OCI-LY3 (cell line): ENCODE data around the gene PLCB1.

Source experiments
- H2AFZ ChIP-seq: fragments of 200-600, 300-600 bp; shearing (Covaris generic); 2 replicates; pipeline ENCODE4 v1.6.0; 2014; ENCODE audit warnings: antibody characterized with exemption, low read depth, low read length
- H3K27ac ChIP-seq: fragments of 200-600, 300-600 bp; sonication (generic); 2 replicates; pipeline ENCODE4 v1.5.1; 2014; ENCODE audit warnings: mild to moderate bottlenecking, low read length, moderate library complexity, mixed read lengths
- H3K27me3 ChIP-seq: fragments of 200-600, 300-600 bp; sonication (generic); 2 replicates; pipeline ENCODE4 v1.6.1; 2014; ENCODE audit warnings: low read depth, low read length, mixed read lengths
- H3K36me3 ChIP-seq: fragments of 200-600, 300-600 bp; sonication (generic); replicated peaks from 2 replicates; pipeline ENCODE3; 2014; ENCODE audit warnings: low read depth, low read length, mixed read lengths
- H3K4me1 ChIP-seq: fragments of 300-600, 200-600 bp; sonication (generic); 2 replicates; pipeline ENCODE4 v1.6.1; 2014; ENCODE audit warnings: low read length, mixed read lengths
- H3K4me2 ChIP-seq: fragments of 200-600, 300-600 bp; sonication (generic); 2 replicates; pipeline ENCODE4 v1.6.1; 2014; ENCODE audit warnings: low read length, mixed read lengths
- H3K4me3 ChIP-seq: fragments of 300-600, 200-600 bp; sonication (generic); 2 replicates; pipeline ENCODE4 v1.5.1; 2014; ENCODE audit warnings: antibody characterized with exemption, mild to moderate bottlenecking, low read length, moderate library complexity
- H3K79me2 ChIP-seq: fragments of 300-600, 200-600 bp; shearing (Covaris generic); 2 replicates; pipeline ENCODE4 v1.6.1; 2014; ENCODE audit warnings: mild to moderate bottlenecking, low read length, mixed read lengths
- H3K9ac ChIP-seq: fragments of 300-600, 200-600 bp; shearing (Covaris generic); 2 replicates; pipeline ENCODE4 v1.6.0; 2014; ENCODE audit warnings: mild to moderate bottlenecking, low read length, moderate library complexity
- H3K9me3 ChIP-seq: fragments of 200-600, 300-600 bp; shearing (Covaris generic); 2 replicates; pipeline ENCODE4 v1.6.1; 2014; ENCODE audit warnings: low read length, mixed read lengths; ENCODE audit not compliant: insufficient read depth
- H4K20me1 ChIP-seq: fragments of 200-600, 300-600 bp; sonication (generic); 2 replicates; pipeline ENCODE4 v1.6.1; 2016; ENCODE audit warnings: low read length, mixed read lengths; ENCODE audit not compliant: insufficient read depth
- EZH2phosphoT487 ChIP-seq: fragments of 200-600 bp; shearing (Covaris generic); IDR thresholded peaks from 2 replicates; pipeline ENCODE4 v1.6.1; 2018; ENCODE audit warnings: antibody characterized with exemption, mixed run types, low read depth
- TF ChIP-seq, protein P1 (sequence below): fragments of 200-600, 300-600 bp; sonication (generic); IDR thresholded peaks from 2 replicates; pipeline ENCODE4 v1.5.1; 2014; ENCODE audit warnings: antibody characterized with exemption, low read length, low read depth

Gene PLCB1

GRCh38 chr20:8783734-8784133 is 651.7 kb downstream of the PLCB1 start:
- H3K27ac ChIP-seq, result no peak overlapping the region
- no peak overlapping the region for H3K9ac ChIP-seq
- no peak overlapping the region for H3K4me2 ChIP-seq
- no peaks in the 10 kb centered on the region for H4K20me1 ChIP-seq
- no peaks in the 10 kb centered on the region for H3K36me3 ChIP-seq
- TF ChIP-seq, protein P1, sequence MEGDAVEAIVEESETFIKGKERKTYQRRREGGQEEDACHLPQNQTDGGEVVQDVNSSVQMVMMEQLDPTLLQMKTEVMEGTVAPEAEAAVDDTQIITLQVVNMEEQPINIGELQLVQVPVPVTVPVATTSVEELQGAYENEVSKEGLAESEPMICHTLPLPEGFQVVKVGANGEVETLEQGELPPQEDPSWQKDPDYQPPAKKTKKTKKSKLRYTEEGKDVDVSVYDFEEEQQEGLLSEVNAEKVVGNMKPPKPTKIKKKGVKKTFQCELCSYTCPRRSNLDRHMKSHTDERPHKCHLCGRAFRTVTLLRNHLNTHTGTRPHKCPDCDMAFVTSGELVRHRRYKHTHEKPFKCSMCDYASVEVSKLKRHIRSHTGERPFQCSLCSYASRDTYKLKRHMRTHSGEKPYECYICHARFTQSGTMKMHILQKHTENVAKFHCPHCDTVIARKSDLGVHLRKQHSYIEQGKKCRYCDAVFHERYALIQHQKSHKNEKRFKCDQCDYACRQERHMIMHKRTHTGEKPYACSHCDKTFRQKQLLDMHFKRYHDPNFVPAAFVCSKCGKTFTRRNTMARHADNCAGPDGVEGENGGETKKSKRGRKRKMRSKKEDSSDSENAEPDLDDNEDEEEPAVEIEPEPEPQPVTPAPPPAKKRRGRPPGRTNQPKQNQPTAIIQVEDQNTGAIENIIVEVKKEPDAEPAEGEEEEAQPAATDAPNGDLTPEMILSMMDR, result no peak
- TF ChIP-seq EZH2phosphoT487, result no peak
- no peaks in the 10 kb centered on the region for H3K79me2 ChIP-seq
- peaks cover 33% of the 10 kb centered on the region for H3K27me3 ChIP-seq
- H2AFZ ChIP-seq, result no peak overlapping the region
- H3K9me3 ChIP-seq, result no peaks in the 10 kb centered on the region
- no peaks in the 10 kb centered on the region for H3K4me1 ChIP-seq
- H3K4me3 ChIP-seq, result no peak overlapping the region

- Histone ChIP-seq H4K20me1 (no peaks in the 10 kb centered on the region), H3K4me2 (no peak overlapping the region), H3K9me3 (no peaks in the 10 kb centered on the region), H3K36me3 (no peaks in the 10 kb centered on the region), H3K4me1 (no peaks in the 10 kb centered on the region), H3K27ac (no peak overlapping the region), H2AFZ (no peak overlapping the region), H3K79me2 (no peaks in the 10 kb centered on the region), H3K9ac (no peak overlapping the region), H3K4me3 (no peak overlapping the region), H3K27me3 (peaks cover 26% of the 10 kb centered on the region)
- TF ChIP-seq, protein P1, result no peak
- no peak for TF ChIP-seq EZH2phosphoT487
These were observed 654.3 kb downstream of the PLCB1 start for GRCh38 chr20:8786383-8786782.

DNA sequence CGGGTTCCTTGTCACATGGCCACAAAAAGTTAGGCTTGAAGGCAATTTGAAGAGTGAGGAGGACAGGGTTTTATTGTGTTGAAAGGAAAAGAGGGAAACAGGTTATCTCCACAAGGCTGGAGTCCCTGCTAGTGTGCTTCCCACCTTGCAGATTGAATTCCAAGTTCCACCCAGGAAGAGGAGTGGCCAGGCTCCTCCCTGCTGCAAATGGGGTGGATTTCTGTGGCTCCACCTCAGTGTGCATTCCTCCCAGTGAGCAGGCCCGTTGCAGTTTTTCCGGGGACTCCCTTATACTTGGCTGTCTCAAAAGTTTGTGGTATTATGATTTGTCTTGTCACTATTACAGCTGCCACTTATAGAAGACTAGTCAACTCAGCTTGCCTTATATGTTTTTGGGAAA is 655.0 kb downstream of the PLCB1 start:
- no peak for TF ChIP-seq EZH2phosphoT487
- Histone ChIP-seq H2AFZ (no peak overlapping the region), H3K9me3 (no peaks in the 10 kb centered on the region), H3K79me2 (no peaks in the 10 kb centered on the region), H3K4me3 (no peak overlapping the region), H3K4me2 (no peak overlapping the region), H3K36me3 (no peaks in the 10 kb centered on the region), H3K4me1 (no peaks in the 10 kb centered on the region), H3K27ac (no peak overlapping the region), H3K27me3 (peaks cover 31% of the 10 kb centered on the region), H4K20me1 (no peaks in the 10 kb centered on the region), H3K9ac (no peak overlapping the region)

DNA sequence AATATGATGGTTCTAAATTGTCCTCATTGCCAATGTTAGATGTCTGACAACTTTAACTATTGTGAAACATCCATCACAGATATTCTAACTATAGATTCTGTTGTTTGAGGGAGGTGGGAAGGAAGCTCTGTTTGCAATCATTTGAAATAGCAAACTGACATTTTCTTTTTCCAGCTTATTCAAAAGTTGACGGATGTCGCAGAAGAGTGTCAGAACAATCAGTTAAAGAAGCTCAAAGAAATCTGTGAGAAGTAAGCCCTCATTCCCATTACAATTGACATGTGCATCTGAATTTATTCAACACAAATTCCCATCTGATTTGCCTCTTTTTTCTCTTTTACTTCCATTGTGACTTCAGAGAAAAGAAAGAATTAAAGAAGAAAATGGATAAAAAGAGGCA is 656.2 kb downstream of the PLCB1 start:
- no peaks in the 10 kb centered on the region for H3K4me1 ChIP-seq
- no peaks in the 10 kb centered on the region for H3K79me2 ChIP-seq
- no peak overlapping the region for H2AFZ ChIP-seq
- TF ChIP-seq EZH2phosphoT487, result no peak
- TF ChIP-seq, protein P1, result no peak
- H3K36me3 ChIP-seq, result no peaks in the 10 kb centered on the region
- H3K4me2 ChIP-seq, result no peak overlapping the region
- peaks cover 33% of the 10 kb centered on the region for H3K27me3 ChIP-seq
- H3K9me3 ChIP-seq, result no peaks in the 10 kb centered on the region
- H3K9ac ChIP-seq, result no peak overlapping the region
- H4K20me1 ChIP-seq, result no peaks in the 10 kb centered on the region
- no peak overlapping the region for H3K4me3 ChIP-seq
- H3K27ac ChIP-seq, result no peak overlapping the region

GRCh38 chr20:8788831-8789230 is 656.8 kb downstream of the PLCB1 start:
- H3K79me2 ChIP-seq, result no peaks in the 10 kb centered on the region
- no peaks in the 10 kb centered on the region for H3K36me3 ChIP-seq
- no peak overlapping the region for H3K27ac ChIP-seq
- no peaks in the 10 kb centered on the region for H4K20me1 ChIP-seq
- no peak overlapping the region for H3K4me3 ChIP-seq
- H2AFZ ChIP-seq, result no peak overlapping the region
- TF ChIP-seq, protein P1, result no peak
- no peak for TF ChIP-seq EZH2phosphoT487
- H3K9me3 ChIP-seq, result no peaks in the 10 kb centered on the region
- no peaks in the 10 kb centered on the region for H3K4me1 ChIP-seq
- no peak overlapping the region for H3K4me2 ChIP-seq
- H3K9ac ChIP-seq, result no peak overlapping the region
- H3K27me3 ChIP-seq, result peaks cover 32% of the 10 kb centered on the region
